Progenitor cell of endocrine pancreas (in vitro differentiated cells): ENCODE results near the gene ARHGEF2. TPM values are rescaled to one million over a fixed set of nuclear protein-coding genes. Genes with fewer than 3 reads are reported as not detected.

Experiments
- DNase-seq: peaks from one replicate; pipeline ENCODE4 v3.0.0; 2021; ENCODE audit warnings: low spot score; ENCODE audit not compliant: unreplicated experiment
- H3K27ac Mint-ChIP-seq: 2 replicates; pipeline ENCODE4 v1.8.0; 2021; ENCODE audit warnings: mild to moderate bottlenecking, moderate library complexity, mixed read lengths
- H3K27me3 Mint-ChIP-seq: 2 replicates; pipeline ENCODE4 v1.8.0; 2021; ENCODE audit warnings: mixed read lengths
- H3K36me3 Mint-ChIP-seq: 2 replicates; pipeline ENCODE4 v1.8.0; 2022; ENCODE audit warnings: mixed read lengths; ENCODE audit not compliant: insufficient read depth
- H3K4me1 Mint-ChIP-seq: 2 replicates; pipeline ENCODE4 v1.8.0; 2021; ENCODE audit warnings: low read depth, mixed read lengths
- H3K4me3 Mint-ChIP-seq: 2 replicates; pipeline ENCODE4 v1.8.0; 2021; ENCODE audit warnings: low read depth, mild to moderate bottlenecking, moderate library complexity, mixed read lengths
- H3K9me3 Mint-ChIP-seq: 2 replicates; pipeline ENCODE4 v1.8.0; 2021; ENCODE audit warnings: low read depth, mixed read lengths
- total RNA-seq: library from RNA; stranded (reverse); gene quantifications from 2 replicates; pipeline ENCODE4 v1.2.1, GENCODE V29; 2021
- TF ChIP-seq, protein P1 (sequence below): fragments of 200-600 bp; sonication (generic); IDR thresholded peaks from one replicate; pipeline ENCODE4 v1.5.0; 2021; ENCODE audit warnings: antibody characterized with exemption, mild to moderate bottlenecking; ENCODE audit not compliant: unreplicated experiment

Gene ARHGEF2
- total RNA-seq, 1 donor from 2014 or later: 103 TPM

GRCh38 chr1:155912056-155912536 is 66.3 kb downstream of the ARHGEF2 start:
- Mint-ChIP-seq H3K9me3 (no peaks in the 10 kb centered on the region), H3K4me1 (peaks cover 16% of the 10 kb centered on the region), H3K36me3 (peaks cover 23% of the 10 kb centered on the region), H3K27me3 (no peaks in the 10 kb centered on the region), H3K4me3 (peak overlapping the region; percentile 92), H3K27ac (peak overlapping the region; percentile 91)
- TF ChIP-seq, protein P1, sequence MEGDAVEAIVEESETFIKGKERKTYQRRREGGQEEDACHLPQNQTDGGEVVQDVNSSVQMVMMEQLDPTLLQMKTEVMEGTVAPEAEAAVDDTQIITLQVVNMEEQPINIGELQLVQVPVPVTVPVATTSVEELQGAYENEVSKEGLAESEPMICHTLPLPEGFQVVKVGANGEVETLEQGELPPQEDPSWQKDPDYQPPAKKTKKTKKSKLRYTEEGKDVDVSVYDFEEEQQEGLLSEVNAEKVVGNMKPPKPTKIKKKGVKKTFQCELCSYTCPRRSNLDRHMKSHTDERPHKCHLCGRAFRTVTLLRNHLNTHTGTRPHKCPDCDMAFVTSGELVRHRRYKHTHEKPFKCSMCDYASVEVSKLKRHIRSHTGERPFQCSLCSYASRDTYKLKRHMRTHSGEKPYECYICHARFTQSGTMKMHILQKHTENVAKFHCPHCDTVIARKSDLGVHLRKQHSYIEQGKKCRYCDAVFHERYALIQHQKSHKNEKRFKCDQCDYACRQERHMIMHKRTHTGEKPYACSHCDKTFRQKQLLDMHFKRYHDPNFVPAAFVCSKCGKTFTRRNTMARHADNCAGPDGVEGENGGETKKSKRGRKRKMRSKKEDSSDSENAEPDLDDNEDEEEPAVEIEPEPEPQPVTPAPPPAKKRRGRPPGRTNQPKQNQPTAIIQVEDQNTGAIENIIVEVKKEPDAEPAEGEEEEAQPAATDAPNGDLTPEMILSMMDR: no peak
- DNase-seq: no peak

GRCh38 chr1:155911156-155912055 is 66.9 kb downstream of the ARHGEF2 start, which contains the start of gene RIT1:
TSS of gene RIT1 (minus strand) at chr1:155911349. CDS start at chr1:155910761, 588 bp downstream.
- peak within 1 kb of the TSS; percentile 92 for H3K4me3 Mint-ChIP-seq
- peak; percentile 76 for DNase-seq
- peak within 1 kb of the TSS; percentile 91 for H3K27ac Mint-ChIP-seq
- H3K9me3 Mint-ChIP-seq: no peaks in the 10 kb centered on the region
- H3K4me1 Mint-ChIP-seq: peaks cover 16% of the 10 kb centered on the region
- TF ChIP-seq, protein P1: peak; percentile 11
- no peaks in the 10 kb centered on the region for H3K27me3 Mint-ChIP-seq
- H3K36me3 Mint-ChIP-seq: peaks cover 16% of the 10 kb centered on the region

DNA sequence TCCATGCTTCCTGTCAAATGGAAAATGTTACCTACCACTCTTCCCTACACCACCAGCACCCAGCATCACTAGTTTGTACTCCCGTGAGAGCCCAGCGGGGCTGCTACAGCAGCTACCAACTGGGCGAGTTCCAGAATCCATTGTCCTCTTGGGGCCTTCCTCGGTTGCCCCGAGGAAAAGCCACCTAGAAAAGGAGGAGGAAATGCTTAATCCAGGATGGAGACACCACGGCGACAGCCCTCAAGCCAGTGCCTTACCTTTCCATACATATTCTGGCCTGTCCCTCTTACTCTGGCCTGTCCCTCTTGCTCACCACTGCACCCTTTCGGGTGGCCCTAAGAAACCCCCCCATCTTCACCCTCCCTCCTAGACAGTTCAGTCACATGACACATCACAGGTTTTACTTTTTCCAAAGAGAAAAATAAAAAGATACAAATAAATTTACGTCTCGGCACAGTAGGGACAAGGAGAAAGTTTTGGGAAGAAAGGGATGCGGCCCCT is 67.7 kb downstream of the ARHGEF2 start:
- Mint-ChIP-seq H3K36me3 (peaks cover 18% of the 10 kb centered on the region), H3K27me3 (no peaks in the 10 kb centered on the region), H3K9me3 (no peaks in the 10 kb centered on the region), H3K4me1 (peaks cover 16% of the 10 kb centered on the region), H3K4me3 (peak overlapping the region; percentile 92), H3K27ac (peak overlapping the region; percentile 91)
- TF ChIP-seq, protein P1: no peak
- no peak for DNase-seq

DNA sequence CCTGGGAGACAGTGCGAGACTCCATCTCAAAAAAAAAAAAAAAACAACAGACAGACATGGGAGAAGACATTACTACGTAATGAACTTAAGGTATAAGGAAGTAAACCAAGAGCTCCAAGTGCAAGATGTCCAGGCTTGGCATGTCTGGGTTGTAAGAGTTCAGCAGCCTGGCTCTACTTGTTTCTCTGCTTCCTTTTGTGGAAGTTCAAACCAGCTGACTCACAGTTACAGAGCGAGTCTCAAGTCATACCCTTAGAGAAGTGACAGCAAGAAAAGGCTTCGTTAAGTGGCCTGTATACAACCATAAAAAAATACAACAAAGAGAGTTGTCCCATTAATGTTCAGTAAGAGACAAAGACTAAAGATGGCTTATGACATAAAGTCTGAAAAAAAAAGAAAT is 68.5 kb downstream of the ARHGEF2 start:
- H3K36me3 Mint-ChIP-seq: peaks cover 16% of the 10 kb centered on the region
- peak overlapping the region; percentile 92 for H3K4me3 Mint-ChIP-seq
- H3K4me1 Mint-ChIP-seq: peaks cover 16% of the 10 kb centered on the region
- DNase-seq: no peak
- TF ChIP-seq, protein P1: no peak
- H3K9me3 Mint-ChIP-seq: no peaks in the 10 kb centered on the region
- H3K27me3 Mint-ChIP-seq: no peaks in the 10 kb centered on the region
- peak overlapping the region; percentile 24 for H3K27ac Mint-ChIP-seq

- peak overlapping the region; percentile 2 for H3K27ac Mint-ChIP-seq
- no peak overlapping the region for H3K4me3 Mint-ChIP-seq
- peaks cover 21% of the 10 kb centered on the region for H3K36me3 Mint-ChIP-seq
- H3K27me3 Mint-ChIP-seq: no peaks in the 10 kb centered on the region
- H3K9me3 Mint-ChIP-seq: no peaks in the 10 kb centered on the region
- TF ChIP-seq, protein P1: no peak
- H3K4me1 Mint-ChIP-seq: peaks cover 6% of the 10 kb centered on the region
- no peak for DNase-seq
These were observed 74.1 kb downstream of the ARHGEF2 start for GRCh38 chr1:155904261-155904660.
